H1 (cell line): ENCODE measurements around the gene WEE2. TPM values are rescaled to one million over a fixed set of nuclear protein-coding genes. Genes with fewer than 3 reads are reported as not detected.

ENCODE experiments used
- CTCF ChIA-PET: fragments of 300-600 bp; sonication (Branson Sonifier 250); formaldehyde crosslinking; loops from one replicate; lab custom pipeline; 2021; ENCODE audit not compliant: partially characterized antibody; lab: Charles Lee
- POLR2A ChIA-PET: fragments of 300-600 bp; sonication (Branson Sonifier 250); formaldehyde crosslinking; loops from one replicate; lab custom pipeline; 2021; ENCODE audit warnings: inconsistent platforms; ENCODE audit not compliant: partially characterized antibody; lab: Charles Lee
- DNase-seq, 2 experiments: peaks; one replicate each; pipeline versions ENCODE4 v3.0.0 to v3.0.0-alpha.2; 2010 to 2022; ENCODE audit warnings: low spot score in 2 of 2, low read depth in 1 of 2, mixed read lengths in 1 of 2
- FAIRE-seq: peaks from 2 replicates; lab custom pipeline; 2011; peaks lifted over from hg19 to GRCh38; lab: Jason Lieb, UNC
- H2AFZ ChIP-seq: 2 replicates; pipeline ENCODE4 v1.8.1; 2012; ENCODE audit warnings: low read length, inconsistent platforms
- H2AK5ac ChIP-seq: 2 replicates; pipeline ENCODE4 v1.6.1; 2013; ENCODE audit warnings: low read depth, low read length
- H2BK120ac ChIP-seq: replicated peaks from 2 replicates; pipeline ENCODE3; 2013; ENCODE audit warnings: low read depth, low read length, inconsistent platforms
- H2BK12ac ChIP-seq: 2 replicates; pipeline ENCODE4 v1.6.1; 2013; ENCODE audit warnings: low read depth, low read length
- H2BK15ac ChIP-seq: 2 replicates; pipeline ENCODE4 v1.6.1; 2013; ENCODE audit warnings: low read length
- H2BK20ac ChIP-seq: 2 replicates; pipeline ENCODE4 v1.6.1; 2013; ENCODE audit warnings: low read length
- H2BK5ac ChIP-seq: 2 replicates; pipeline ENCODE4 v1.6.1; 2013; ENCODE audit warnings: low read depth, low read length
- H3K14ac ChIP-seq: 2 replicates; pipeline ENCODE4 v1.6.1; 2013; ENCODE audit warnings: inconsistent platforms; ENCODE audit not compliant: insufficient read length
- H3K18ac ChIP-seq: 2 replicates; pipeline ENCODE4 v1.6.1; 2013; ENCODE audit warnings: low read length; ENCODE audit errors: extremely low read depth
- H3K23ac ChIP-seq: 2 replicates; pipeline ENCODE4 v1.6.1; 2013; ENCODE audit warnings: inconsistent platforms; ENCODE audit not compliant: insufficient read length
- H3K23me2 ChIP-seq: 2 replicates; pipeline ENCODE4 v1.6.1; 2013; ENCODE audit warnings: low read depth, low read length
- H3K27ac ChIP-seq: 2 replicates; pipeline ENCODE4 v1.6.1; 2011; ENCODE audit warnings: low read depth, low read length, inconsistent platforms
- H3K27me3 ChIP-seq, 4 experiments: replicated peaks in 1 of 4; 1 replicate in 1 of 4; 2 replicates in 3 of 4; pipeline versions ENCODE4 v1.6.1 to v1.8.1; 2011 to 2013; ENCODE audit warnings: low read length in 3 of 4, mild to moderate bottlenecking in 3 of 4, inconsistent platforms in 2 of 4, mixed read lengths in 2 of 4, moderate library complexity in 1 of 4; ENCODE audit not compliant: control insufficient read depth in 3 of 4, insufficient read depth in 3 of 4; ENCODE audit errors: extremely low read depth in 1 of 4
- H3K36me3 ChIP-seq, 4 experiments: 2 replicates each; pipeline versions ENCODE4 v1.6.1 to v1.8.1; 2011 to 2013; ENCODE audit warnings: mild to moderate bottlenecking in 4 of 4, low read length in 3 of 4, moderate library complexity in 2 of 4, control low read depth in 1 of 4, inconsistent platforms in 1 of 4; ENCODE audit not compliant: insufficient read depth in 4 of 4, control insufficient read depth in 2 of 4
- H3K4ac ChIP-seq: replicated peaks from 2 replicates; pipeline ENCODE3; 2013; ENCODE audit warnings: low read length, low read depth, mixed read lengths, inconsistent platforms; ENCODE audit not compliant: insufficient read length
- H3K4me1 ChIP-seq, 4 experiments: replicated peaks in 1 of 4; 1 replicate in 1 of 4; 2 replicates in 3 of 4; pipeline versions ENCODE4 v1.6.1 to v1.8.1; 2011 to 2013; ENCODE audit warnings: low read length in 3 of 4, inconsistent platforms in 2 of 4, mixed read lengths in 1 of 4; ENCODE audit not compliant: insufficient read depth in 4 of 4, control insufficient read depth in 3 of 4
- H3K4me2 ChIP-seq, 2 experiments: 2 replicates each; pipeline versions ENCODE4 v1.6.1 to v1.8.1; 2011 to 2013; ENCODE audit warnings: low read depth in 2 of 2, low read length in 2 of 2, control low read depth in 1 of 2, inconsistent platforms in 1 of 2, mild to moderate bottlenecking in 1 of 2; ENCODE audit not compliant: insufficient read depth in 1 of 2
- H3K4me3 ChIP-seq, 4 experiments: fragments of 200-600, 300-600 bp in 1 of 4; sonication (generic), shearing (Covaris generic), sonication (Bioruptor Twin) in 1 of 4; 2 replicates each; pipeline versions ENCODE4 v1.5.1 to v1.8.1; 2011 to 2016; ENCODE audit warnings: low read length in 4 of 4, low read depth in 3 of 4, control low read depth in 2 of 4, inconsistent platforms in 2 of 4, mild to moderate bottlenecking in 2 of 4, mixed read lengths in 1 of 4, moderate library complexity in 1 of 4; ENCODE audit not compliant: insufficient read depth in 2 of 4; ENCODE audit errors: extremely low read depth in 1 of 4
- H3K56ac ChIP-seq: replicated peaks from 2 replicates; pipeline ENCODE3; 2013; ENCODE audit warnings: low read depth, mild to moderate bottlenecking, mixed read lengths, low read length, inconsistent platforms; ENCODE audit not compliant: insufficient read length
- H3K79me1 ChIP-seq: 2 replicates; pipeline ENCODE4 v1.6.1; 2013; ENCODE audit warnings: low read depth, low read length, control low read depth
- H3K79me2 ChIP-seq, 2 experiments: 2 replicates each; pipeline versions ENCODE4 v1.6.1 to v1.8.1; 2012 to 2013; ENCODE audit warnings: low read length in 2 of 2, mild to moderate bottlenecking in 2 of 2, inconsistent platforms in 1 of 2; ENCODE audit not compliant: insufficient read depth in 2 of 2, control insufficient read depth in 1 of 2
- H3K9ac ChIP-seq, 4 experiments: replicated peaks in 1 of 4; 1 replicate in 1 of 4; 2 replicates in 3 of 4; pipeline versions ENCODE4 v1.6.1 to v1.8.1; 2011 to 2013; ENCODE audit warnings: low read depth in 3 of 4, low read length in 3 of 4, control low read depth in 2 of 4, mild to moderate bottlenecking in 2 of 4, moderate library complexity in 2 of 4, inconsistent platforms in 1 of 4; ENCODE audit errors: extremely low read depth in 1 of 4
- H3K9me3 ChIP-seq, 2 experiments: 2 replicates each; pipeline versions ENCODE4 v1.6.1 to v1.8.1; 2012 to 2013; ENCODE audit warnings: mild to moderate bottlenecking in 2 of 2, moderate library complexity in 2 of 2, control low read depth in 1 of 2, inconsistent platforms in 1 of 2, low read depth in 1 of 2, low read length in 1 of 2, mixed read lengths in 1 of 2; ENCODE audit not compliant: insufficient read depth in 2 of 2
- H4K20me1 ChIP-seq, 2 experiments: replicated peaks in 1 of 2; 2 replicates each; pipeline versions ENCODE3 to v1.8.1; 2011 to 2013; ENCODE audit warnings: inconsistent platforms in 2 of 2, low read length in 2 of 2, mild to moderate bottlenecking in 1 of 2; ENCODE audit not compliant: insufficient read depth in 2 of 2, control insufficient read depth in 1 of 2
- H4K5ac ChIP-seq: 2 replicates; pipeline ENCODE4 v1.6.1; 2013; ENCODE audit warnings: low read length, low read depth, mixed read lengths, inconsistent platforms; ENCODE audit not compliant: insufficient read length
- H4K8ac ChIP-seq: 2 replicates; pipeline ENCODE4 v1.8.0; 2013; ENCODE audit warnings: mild to moderate bottlenecking, moderate library complexity, low read length, inconsistent platforms; ENCODE audit not compliant: insufficient read depth; ENCODE audit errors: extremely low read depth
- H4K91ac ChIP-seq: replicated peaks from 2 replicates; pipeline ENCODE3; 2013; ENCODE audit warnings: low read length, mixed read lengths, inconsistent platforms; ENCODE audit not compliant: insufficient read length
- ATF2 ChIP-seq: IDR thresholded peaks from 2 replicates; pipeline ENCODE4 v1.6.1; 2012; ENCODE audit warnings: low read length, inconsistent platforms
- BACH1 ChIP-seq: IDR thresholded peaks from 2 replicates; pipeline ENCODE4 v1.6.1; 2012; ENCODE audit warnings: low read length, improper control_type of control experiment
- BCL11A ChIP-seq, 2 experiments: IDR thresholded peaks; one replicate each; pipeline ENCODE4 v1.6.1; 2011; ENCODE audit warnings: low read depth in 2 of 2, low read length in 2 of 2, mild to moderate bottlenecking in 2 of 2
- CBX8 ChIP-seq: fragments of 300-800, 300-1000 bp; sonication (generic); IDR thresholded peaks from 2 replicates; pipeline ENCODE4 v1.7.1; 2016; ENCODE audit warnings: low read depth, low read length, borderline replicate concordance
- EZH2 ChIP-seq: fragments of 200-600 bp; sonication (generic); IDR thresholded peaks from 2 replicates; pipeline ENCODE4 v1.7.1; 2012; ENCODE audit warnings: low read depth, mild to moderate bottlenecking, moderate library complexity, low read length, inconsistent platforms; ENCODE audit not compliant: severe bottlenecking
- KDM4A ChIP-seq: IDR thresholded peaks from one replicate; pipeline ENCODE4 v1.7.1; 2012; ENCODE audit warnings: low read depth, mild to moderate bottlenecking, moderate library complexity, low read length, inconsistent platforms; ENCODE audit not compliant: severe bottlenecking
- RFX5 ChIP-seq: IDR thresholded peaks from 2 replicates; pipeline ENCODE4 v1.6.1; 2011; ENCODE audit warnings: low read depth, low read length, improper control_type of control experiment, borderline replicate concordance
- SIN3A ChIP-seq, 2 experiments: IDR thresholded peaks in 1 of 2; conservative IDR thresholded peaks in 1 of 2; 2 replicates each; pipeline ENCODE4 v1.6.1; 2011 to 2012; ENCODE audit warnings: low read length in 2 of 2, improper control_type of control experiment in 1 of 2, low read depth in 1 of 2, mild to moderate bottlenecking in 1 of 2
- YY1 ChIP-seq: IDR thresholded peaks from 2 replicates; pipeline ENCODE4 v1.6.1; 2011; ENCODE audit warnings: low read depth, mild to moderate bottlenecking, low read length
- WGBS, 2 experiments: shearing (Covaris generic) in 1 of 2; methylation state at CpG; one replicate each; pipeline versions ENCODE4 v1.1.6 to v1.1.7; 2013 to 2015; ENCODE audit warnings: low lambda C conversion rate in 2 of 2, mixed read lengths in 2 of 2, inconsistent platforms in 1 of 2, low coverage in 1 of 2, missing lambda C conversion rate in 1 of 2; ENCODE audit not compliant: insufficient replicate concordance in 2 of 2, insufficient coverage in 1 of 2, insufficient read length in 1 of 2; ENCODE audit errors: extremely low coverage in 1 of 2, missing lambda C conversion rate in 1 of 2; 5-methylcytosine and 5-hydroxymethylcytosine counted together
- polyA plus RNA-seq, 7 experiments: library from polyadenylated mRNA; depleted of rRNA in 3 of 7; stranded (reverse) in 5 of 7; unstranded in 2 of 7; fragments of >200 nt in 5 of 7; fragments of 200-250 nt in 2 of 7; gene quantifications; 1 replicate in 5 of 7; 2 replicates in 1 of 7; 4 replicates in 1 of 7; pipeline versions ENCODE4 v1.2.1 to v1.2.3, GENCODE V29; 2011 to 2013; ENCODE audit warnings: missing spikeins in 2 of 7, mixed read lengths in 2 of 7
- total RNA-seq: library from RNA; stranded (reverse); fragmentation: NEBNext Ultra II Directional; extraction: Animal tissue kit (Norgen Biotek cat#: 25700); gene quantifications from 2 replicates; pipeline ENCODE4 v1.2.1, GENCODE V29; 2021

WEE2 gene
- total and polyA plus RNA-seq, 2 of the 8 experiments (the other 6 are each of a cell fraction or from before 2014, with no cell fraction given), result 0.02 TPM; not detected in 1

DNA sequence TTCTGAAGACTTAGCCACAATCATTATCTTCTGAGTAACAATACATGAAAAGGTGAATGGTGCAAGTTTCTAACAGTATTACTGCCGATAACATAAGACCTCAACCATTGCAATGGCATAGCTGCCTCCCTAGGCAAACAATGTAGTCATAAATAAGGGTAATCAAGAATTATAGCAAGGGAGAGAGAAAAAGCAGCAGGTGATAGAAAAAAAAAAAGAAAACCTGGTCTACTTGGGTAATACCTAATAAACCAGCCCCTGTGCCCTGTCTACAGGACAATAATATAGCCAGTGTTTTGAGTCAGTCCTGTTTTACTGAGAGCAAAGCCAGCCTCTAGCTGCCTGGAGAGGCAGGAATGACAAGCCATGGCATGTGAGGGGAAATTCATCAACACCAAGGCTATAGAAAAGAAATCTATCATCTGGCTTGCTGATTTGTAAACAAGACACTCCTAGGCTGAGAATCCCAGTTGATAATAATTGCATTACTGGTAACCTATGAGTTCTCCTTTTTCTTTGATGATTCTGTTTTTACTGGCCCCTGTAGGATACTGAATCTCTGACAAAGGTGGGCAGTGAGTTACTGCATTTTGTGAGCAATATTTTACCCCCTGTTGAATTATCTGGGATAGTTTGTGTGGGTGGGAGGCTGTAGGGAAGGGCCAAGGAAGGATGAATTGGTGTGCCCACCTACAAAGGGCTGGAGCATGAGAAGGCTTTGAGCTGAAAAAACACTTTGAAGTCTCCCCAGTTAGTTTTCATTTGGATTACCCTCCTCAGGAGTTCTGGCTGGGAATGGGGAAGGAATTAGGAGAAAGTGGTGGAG is 1.7 kb upstream of the WEE2 start:
- no peak overlapping the region for H2AFZ ChIP-seq
- no peak overlapping the region for H3K14ac ChIP-seq
- no peak overlapping the region for H2AK5ac ChIP-seq
- no peaks in the 10 kb centered on the region; the same call in 1 of the 2 replicates for H3K23me2 ChIP-seq
- no peak overlapping the region for H3K9ac ChIP-seq
- no peak overlapping the region for H4K91ac ChIP-seq
- H2BK15ac ChIP-seq, result no peak overlapping the region
- FAIRE-seq (no peak), DNase-seq (no peak)
- no peak overlapping the region for H4K8ac ChIP-seq
- POLR2A ChIA-PET, result interaction anchor here (1.3 kb wide), 1 partner anchor 31 kb away, joined by 4 read pairs; the partner anchor contains the start of gene SSBP1
- H3K27ac ChIP-seq, result no peak overlapping the region
- no peak overlapping the region for H2BK20ac ChIP-seq
- no peak overlapping the region for H3K4me2 ChIP-seq
- no peak overlapping the region for H4K5ac ChIP-seq
- no peak overlapping the region for H3K23ac ChIP-seq
- no peaks in the 10 kb centered on the region for H3K36me3 ChIP-seq
- no peak overlapping the region for H2BK120ac ChIP-seq
- peaks cover 0 to 5% (median 0%) of the 10 kb centered on the region in 4 experiments; a peak in 1 of 7 replicates for H3K4me1 ChIP-seq
- CTCF ChIA-PET, result interaction anchor here (0.6 kb wide), 1 partner anchor 480 kb away, joined by 3 read pairs; no protein-coding TSS in a partner anchor
- peaks cover 0 to 8% (median 5%) of the 10 kb centered on the region in 4 experiments; a peak in 3 of 7 replicates for H3K27me3 ChIP-seq
- no peak overlapping the region for H3K18ac ChIP-seq
- no peak overlapping the region for H3K4me3 ChIP-seq
- H4K20me1 ChIP-seq, result no peaks in the 10 kb centered on the region
- H2BK12ac ChIP-seq, result no peak overlapping the region
- no peaks in the 10 kb centered on the region for H3K79me2 ChIP-seq
- H3K79me1 ChIP-seq, result no peaks in the 10 kb centered on the region
- no peak overlapping the region for H3K4ac ChIP-seq
- 100% methylated on average over 1 of the region's 1 CpG; no CpG with 5 or more reads in 1 of the 2 experiments for WGBS, 2 experiments
- H3K9me3 ChIP-seq, result no peaks in the 10 kb centered on the region
- no peak overlapping the region for H3K56ac ChIP-seq
- no peak overlapping the region for H2BK5ac ChIP-seq
- TF ChIP-seq BACH1 (no peak), SIN3A (conservative IDR thresholded peaks at IDR 0.05 in 1 of 2, IDR thresholded peaks at IDR 0.05 in 1 of 2; ENCODE audit: low read depth in 1 of 2, low read length in 2 of 2) (no peak), BCL11A (IDR thresholded peaks at IDR 0.05; ENCODE audit: low read depth in 2 of 2, low read length in 2 of 2) (no peak), YY1 (no peak), RFX5 (no peak), ATF2 (no peak), EZH2 (no peak), KDM4A (no peak), CBX8 (no peak)
